22Rv1 (cell line): ENCODE data around the gene LSM11.
A peak's percentile ranks its signal among the peaks of the same experiment; 100 is the strongest.
"Not testable (repeated sequence)": the region's sequence is repeated elsewhere in the genome, so short reads cannot be mapped to it uniquely, and the experiment has no call there.

Source experiments
- H3K27ac ChIP-seq: fragments of 450-650 bp; 2 replicates; pipeline ENCODE4 v1.5.1; 2017
- CTCF ChIP-seq: fragments of 450-650 bp; IDR thresholded peaks from 2 replicates; pipeline ENCODE4 v1.5.1; 2017; ENCODE audit warnings: mild to moderate bottlenecking
- ZFX ChIP-seq: fragments of 450-650 bp; IDR thresholded peaks from 2 replicates; pipeline ENCODE4 v1.6.1; 2017; ENCODE audit warnings: antibody characterized with exemption, borderline replicate concordance

Gene LSM11

GRCh38 chr5:157713830-157714595 lies 29.5 kb upstream of the LSM11 start:
- TF ChIP-seq CTCF: no peak
- no peak for TF ChIP-seq ZFX
- no peak overlapping the region for H3K27ac ChIP-seq

DNA sequence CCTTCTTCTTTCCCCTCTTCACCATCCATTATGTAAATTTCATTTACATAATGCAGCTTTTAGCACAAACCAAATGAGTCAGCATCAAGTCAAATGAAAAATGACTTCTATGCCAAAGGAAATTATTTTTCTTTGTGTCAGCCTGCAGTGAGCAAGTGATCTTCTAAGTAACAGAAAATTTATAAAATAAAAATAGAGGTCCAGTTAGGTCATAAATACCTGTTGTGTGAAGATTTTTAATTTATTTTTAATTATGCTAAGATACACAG lies 29.0 kb upstream of the LSM11 start:
- H3K27ac ChIP-seq: no peak overlapping the region
- TF ChIP-seq ZFX (no peak), CTCF (no peak)

- TF ChIP-seq CTCF (peak; percentile 63), ZFX (no peak)
- no peak overlapping the region for H3K27ac ChIP-seq
These were observed 25.0 kb upstream of the LSM11 start for GRCh38 chr5:157718519-157718918.

DNA sequence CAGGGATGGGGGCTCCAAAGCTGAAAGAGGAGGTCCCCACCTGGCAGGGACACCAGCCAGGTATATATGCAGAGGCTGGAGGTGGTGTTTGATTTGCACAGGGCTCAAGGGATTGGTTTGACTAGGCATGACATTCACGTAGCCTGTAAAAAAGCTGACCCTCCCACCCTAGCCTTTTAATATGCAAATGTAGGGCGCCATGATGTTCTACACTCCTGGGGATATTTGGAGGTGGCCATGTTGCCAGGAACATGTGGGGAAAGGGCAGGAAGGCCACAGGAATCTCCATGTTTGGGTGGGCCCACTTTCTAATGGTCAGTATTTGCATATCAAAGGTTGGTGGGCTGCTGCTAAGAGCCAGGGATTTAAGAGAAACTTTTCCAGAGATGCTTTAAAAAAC lies 24.3 kb upstream of the LSM11 start:
- no peak overlapping the region for H3K27ac ChIP-seq
- TF ChIP-seq CTCF (no peak), ZFX (no peak)

DNA sequence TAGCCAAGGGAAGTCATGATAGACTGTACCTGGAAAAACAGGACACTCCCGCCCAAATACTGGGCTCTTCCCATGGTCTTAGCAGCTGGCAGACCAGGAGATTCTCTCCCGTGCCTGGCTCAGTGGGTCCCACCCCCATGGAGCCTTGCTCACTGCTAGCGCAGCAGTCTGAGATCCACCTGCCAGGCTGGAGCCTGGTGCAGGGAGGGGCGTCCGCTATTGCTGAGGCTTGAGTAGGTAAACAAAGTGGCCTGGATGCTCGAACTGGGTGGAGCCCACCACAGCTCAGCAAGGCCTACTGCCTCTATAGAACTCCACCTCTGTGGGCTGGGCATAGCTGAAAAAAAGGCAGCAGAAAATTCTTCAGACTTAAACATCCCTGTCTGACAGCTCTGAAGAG lies 22.4 kb upstream of the LSM11 start:
- H3K27ac ChIP-seq: no peak overlapping the region
- TF ChIP-seq CTCF: no peak
- no peak for TF ChIP-seq ZFX

GRCh38 chr5:157722895-157723294 lies 20.6 kb upstream of the LSM11 start:
- H3K27ac ChIP-seq: not testable (repeated sequence)

GRCh38 chr5:157726607-157727006 lies 16.9 kb upstream of the LSM11 start:
- not testable (repeated sequence) for H3K27ac ChIP-seq

DNA sequence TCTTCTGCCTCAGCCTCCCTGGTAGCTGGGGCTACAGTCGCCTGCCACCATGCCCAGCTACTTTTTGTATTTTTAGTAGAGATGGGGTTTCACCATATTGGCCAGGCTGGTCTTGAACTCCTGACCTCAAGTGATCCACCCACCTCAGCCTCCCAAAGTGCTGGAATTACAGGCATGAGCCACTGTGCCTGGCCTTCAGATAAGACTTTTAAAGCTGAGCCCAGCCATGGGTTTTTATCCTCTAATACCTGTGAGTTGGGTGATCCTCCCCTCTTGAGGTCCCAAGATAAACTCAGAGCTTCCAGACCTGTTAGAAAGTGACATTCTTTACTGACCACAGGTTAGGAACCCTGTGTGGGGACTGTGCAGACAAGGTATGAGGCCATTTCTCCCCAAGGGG lies 15.7 kb upstream of the LSM11 start:
- H3K27ac ChIP-seq: not testable (repeated sequence)

GRCh38 chr5:157729858-157730257 lies 13.7 kb upstream of the LSM11 start:
- no peak overlapping the region for H3K27ac ChIP-seq
- no peak for TF ChIP-seq ZFX
- no peak for TF ChIP-seq CTCF
